GM18907 (cell line): ENCODE results near the gene ACSBG1.

Source experiments
- ATAC-seq: cut with Tn5 transposase; IDR thresholded peaks from one replicate; pipeline ENCODE4 v1.9.1; 2021; ENCODE audit warnings: mild to moderate bottlenecking, moderate library complexity; ENCODE audit not compliant: unreplicated experiment

ACSBG1 gene

DNA sequence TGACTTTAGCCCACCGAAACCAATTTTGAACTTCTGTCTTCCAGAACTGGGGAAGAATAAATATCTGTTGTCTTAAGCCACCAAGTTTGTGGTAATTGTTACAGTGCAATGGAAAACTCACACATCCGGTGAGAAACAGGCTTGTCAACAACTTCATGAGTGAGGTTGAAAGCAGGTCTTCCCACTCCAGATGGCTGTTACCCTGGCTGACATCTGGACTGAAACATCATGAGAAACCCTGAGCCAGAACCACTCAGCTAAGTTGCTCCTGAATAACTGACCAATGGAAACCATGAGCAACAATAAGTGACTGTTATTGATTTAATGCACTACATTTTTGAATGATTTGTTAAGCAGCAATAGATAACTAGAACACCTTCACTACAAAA is 10.3 kb downstream of the ACSBG1 start:
- no peak for ATAC-seq

DNA sequence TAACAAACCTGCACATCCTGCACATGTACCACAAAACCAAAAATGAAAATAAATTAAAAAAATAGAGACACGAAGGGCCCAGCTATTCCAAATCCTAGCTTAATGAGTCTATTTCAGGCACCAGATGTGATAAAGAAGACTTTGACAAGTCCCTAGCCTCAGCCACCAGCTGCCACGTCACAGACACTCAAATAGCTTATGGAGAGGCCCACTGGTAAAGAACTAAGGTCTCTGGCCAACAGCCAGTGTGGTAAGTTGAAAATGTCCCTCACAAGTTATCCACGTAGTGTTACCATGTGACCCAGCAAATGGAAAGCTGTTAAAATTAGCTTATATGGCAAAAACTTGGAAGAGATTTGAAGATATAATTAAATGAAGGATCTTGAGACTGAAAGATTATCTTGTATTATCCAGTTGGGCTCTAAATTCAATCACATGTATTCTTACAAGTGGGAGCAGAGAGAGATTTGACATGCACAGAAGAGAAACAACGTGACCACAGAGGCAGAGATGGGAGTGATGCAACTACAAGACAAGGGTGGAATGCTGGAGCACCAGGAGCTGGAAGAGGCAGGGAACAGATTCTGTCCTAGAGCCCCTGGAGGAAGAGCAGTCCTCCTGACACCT is 10.9 kb downstream of the ACSBG1 start:
- no peak for ATAC-seq

DNA sequence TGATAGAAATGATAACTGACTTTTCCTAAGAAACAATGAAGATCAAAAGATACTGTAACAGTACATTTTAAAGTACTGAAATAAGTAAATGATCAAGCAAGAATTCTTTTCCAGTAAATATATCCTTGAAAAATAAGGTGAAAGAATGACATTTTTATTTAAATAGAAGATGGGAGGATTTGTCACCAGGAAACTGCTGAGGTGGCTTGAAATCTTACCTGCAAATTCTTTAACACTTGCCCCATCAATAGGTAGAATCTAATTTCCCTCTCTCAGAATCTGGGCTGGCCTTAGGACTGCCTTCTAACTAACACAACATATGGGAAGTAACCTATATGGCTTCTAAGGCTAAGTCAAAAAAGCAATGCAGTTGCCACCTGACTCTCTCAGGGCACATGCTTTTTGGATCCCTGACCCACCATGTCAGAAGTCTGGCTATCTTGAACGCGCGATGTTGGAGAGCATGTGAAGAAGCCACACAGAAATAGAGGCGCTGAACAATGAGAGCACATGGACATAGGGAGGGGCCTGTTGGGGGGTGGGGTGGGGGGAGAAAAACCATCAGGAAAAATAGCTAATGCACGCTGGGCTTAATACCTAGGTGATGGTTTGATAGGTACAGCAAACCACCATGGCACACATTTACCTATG is 11.5 kb downstream of the ACSBG1 start:
- no peak for ATAC-seq

DNA sequence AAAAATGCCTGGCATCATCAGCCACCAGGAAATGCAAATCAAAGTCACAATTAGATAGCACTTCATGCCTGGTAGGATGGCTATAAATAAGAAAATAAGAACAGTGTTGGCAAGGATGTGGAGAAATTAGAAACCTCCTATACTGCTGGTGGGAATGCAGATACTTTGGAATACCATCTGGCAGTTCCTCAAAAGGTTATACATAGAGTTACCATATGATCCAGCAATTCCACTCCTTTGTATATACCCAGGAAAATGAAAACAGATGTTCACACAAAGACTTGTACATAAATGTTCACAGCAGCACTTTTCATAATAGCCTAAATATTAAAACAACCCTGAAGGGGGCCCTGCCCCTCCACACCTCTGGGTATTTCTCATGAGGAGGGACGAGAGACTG is 13.7 kb downstream of the ACSBG1 start:
- no peak for ATAC-seq

DNA sequence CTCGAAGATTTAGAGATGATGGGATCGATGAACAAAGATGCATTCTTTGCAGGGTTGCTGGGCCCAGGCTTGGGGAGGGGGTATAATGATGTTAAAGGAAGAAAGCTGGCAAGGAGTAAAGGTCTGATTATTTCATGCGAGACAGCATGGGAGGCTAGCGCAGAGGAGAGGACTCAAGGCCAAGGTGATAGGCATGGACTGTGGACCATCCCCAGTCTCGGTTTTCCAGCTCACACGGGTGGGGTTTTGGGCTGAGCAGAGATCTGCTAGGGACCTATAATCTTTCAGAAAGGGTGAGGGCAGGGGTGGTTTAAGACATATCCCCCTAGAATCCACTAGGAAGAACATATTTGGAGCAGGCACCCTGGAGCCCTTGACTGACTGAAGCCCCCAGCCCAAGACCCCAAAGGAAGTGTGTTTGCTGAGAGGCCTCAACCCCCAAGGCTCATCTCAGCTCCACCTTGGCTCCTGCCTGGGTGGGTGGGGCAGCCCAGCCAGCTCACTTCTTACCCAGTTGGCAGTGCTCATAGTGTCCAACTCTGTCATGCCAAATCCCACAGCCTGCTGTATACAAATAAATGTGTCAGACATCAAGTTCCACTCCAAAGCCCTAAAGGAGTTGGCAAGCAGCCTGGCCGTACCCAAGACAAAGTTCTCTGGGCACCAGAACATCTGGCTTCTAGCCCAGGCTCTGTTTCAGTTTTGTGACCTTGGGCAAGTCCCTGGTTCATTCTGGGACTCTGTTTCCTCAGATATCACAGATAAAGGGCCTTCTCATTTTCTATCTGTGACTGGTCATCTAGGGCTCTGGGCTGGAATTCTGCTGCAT is 17.9 kb downstream of the ACSBG1 start:
- no peak for ATAC-seq

DNA sequence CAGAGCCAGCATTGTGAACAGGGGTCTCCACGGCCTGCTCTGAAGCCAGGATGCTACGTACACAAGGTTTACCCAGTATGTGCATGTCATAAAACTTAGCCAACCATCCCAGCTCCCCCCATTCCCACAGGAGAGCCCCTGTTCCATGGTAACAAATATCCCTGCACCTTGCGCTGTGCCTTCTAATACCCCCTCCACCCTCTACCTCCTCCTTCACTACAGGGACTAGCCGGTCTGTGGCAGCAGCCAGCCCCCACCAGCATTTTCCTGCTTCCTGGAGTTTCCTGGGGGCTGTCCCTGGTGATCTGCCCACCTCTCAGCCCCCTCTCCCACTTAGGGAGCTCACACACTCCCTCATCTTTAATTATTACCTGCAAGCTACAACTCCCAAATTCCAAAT is 20.4 kb downstream of the ACSBG1 start:
- no peak for ATAC-seq

DNA sequence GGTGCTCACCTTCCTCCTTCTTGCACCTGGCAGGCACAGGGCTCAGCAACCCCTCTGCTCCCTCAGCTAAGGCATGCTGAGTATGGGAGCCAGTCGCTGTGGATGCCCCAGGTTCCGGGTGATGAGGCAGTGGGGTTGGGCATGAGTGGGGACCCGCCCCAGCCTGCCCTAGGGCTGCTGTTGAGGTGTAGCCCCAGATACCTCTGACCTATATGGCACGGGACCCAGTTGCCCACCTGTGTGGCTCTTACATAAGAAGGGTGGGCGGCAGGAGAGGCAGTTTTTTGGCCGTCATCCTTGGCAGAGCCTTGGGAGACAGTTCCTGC is 21.0 kb downstream of the ACSBG1 start:
- no peak for ATAC-seq

DNA sequence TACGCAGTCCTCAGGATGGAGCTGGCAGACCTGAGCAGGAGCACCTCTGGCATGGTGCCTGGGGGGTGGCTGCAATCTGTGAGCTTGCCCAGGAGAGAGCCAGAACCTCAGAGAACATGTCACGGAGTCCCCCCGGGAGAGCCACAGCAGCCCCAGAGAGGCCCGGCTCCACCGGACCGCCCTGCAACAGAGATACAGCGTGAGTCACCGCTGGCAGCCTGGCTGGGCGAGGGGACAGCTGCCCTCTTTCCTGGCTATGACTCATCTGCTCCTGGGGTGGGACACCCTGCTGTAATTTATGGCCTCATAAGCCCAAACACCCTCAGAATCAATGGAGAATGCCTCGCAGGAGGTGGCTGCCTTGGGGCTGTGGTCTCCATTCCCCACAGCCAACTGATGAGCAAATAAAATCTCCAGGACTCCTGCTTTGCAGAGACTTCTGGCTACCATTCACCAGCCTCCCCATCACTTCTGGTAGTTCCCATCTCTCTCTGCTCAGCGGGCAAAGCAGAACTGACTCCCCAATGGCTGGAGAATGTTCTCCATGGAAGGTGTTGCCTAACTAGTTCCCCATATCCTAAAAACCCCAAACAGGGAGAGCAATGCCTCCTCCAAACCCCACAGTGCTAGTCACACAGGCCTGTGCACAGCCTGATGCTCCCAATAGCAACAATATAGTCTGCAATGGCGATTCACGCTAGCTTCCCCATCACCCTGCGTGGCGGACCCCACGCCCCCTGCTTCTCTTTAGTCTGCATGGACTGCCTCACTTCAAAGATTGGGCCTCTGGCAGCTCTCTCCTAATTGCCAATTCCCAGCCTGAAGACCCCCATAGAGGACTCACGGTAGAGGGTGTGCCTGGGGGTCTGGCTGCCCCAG is 21.6 kb downstream of the ACSBG1 start:
- no peak for ATAC-seq

DNA sequence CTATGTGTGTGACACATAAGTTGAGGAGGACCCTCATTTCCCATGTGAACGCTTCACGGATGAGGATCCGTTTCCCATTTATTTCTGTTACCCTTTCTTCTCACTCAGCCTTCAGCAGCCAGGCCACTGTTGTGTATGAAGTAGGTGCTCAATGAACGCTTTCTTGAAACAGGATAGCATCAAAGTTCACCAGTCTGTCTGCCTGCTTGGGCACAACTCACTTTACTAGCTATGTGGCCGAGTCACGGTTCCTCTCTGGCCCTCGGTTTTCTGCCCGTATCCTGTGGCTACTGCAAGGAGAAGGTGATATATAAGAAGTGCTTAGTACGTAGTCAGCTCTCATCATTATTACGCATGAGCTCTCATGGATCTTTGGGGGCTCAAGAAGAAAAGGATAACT is 22.4 kb downstream of the ACSBG1 start:
- ATAC-seq, result no peak

DNA sequence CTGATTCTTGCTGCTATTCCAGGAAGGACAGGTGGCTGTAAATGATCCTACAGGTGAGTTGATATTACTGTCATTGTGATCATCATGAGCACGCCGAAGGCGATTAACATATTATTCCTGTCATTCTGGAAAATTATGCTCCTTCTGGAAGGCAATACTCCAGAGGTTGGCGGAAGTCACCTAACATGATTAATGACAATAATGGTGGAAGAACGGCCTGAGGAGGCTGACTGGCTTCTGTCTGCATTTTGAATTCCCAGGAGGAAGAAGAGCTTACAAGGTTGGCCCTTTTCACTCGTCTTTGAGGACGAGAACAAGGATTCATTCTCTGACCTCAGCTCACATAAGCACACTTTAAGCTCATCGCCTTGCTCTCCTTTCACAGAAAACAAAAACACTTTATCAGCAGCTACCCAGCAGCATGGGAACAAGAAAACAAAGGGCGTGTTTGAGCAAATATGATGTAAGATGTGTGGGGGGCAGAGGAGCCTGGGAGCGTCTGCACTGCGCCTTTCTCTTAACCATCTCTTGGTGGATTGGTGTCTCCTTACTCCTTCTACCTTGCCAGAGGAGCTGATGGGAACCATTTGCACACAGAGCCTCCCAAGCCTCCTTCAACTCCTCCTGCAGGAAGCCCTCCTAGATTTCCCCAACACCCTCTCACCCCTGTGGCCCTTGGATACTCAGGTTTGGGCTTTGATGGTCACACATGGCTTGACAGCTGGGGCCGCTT is 23.0 kb downstream of the ACSBG1 start:
- no peak for ATAC-seq

DNA sequence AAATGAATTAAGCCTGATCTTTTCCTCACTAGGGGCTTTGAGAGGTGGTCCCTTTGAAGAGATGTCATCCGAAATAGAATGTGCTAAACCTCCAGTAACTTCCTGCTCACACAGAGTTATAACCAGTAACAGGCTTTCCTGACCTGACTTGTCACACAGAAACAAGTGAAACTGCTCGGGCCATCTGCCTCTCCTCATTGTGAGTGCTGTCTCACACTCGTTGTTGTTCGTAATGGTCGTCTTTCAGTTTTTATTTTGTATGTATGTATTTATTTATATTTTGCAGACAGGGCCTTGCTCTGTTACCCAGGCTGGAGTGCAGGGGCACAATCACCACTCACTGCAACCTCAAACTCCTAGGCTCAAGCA is 24.0 kb downstream of the ACSBG1 start:
- ATAC-seq, result no peak

DNA sequence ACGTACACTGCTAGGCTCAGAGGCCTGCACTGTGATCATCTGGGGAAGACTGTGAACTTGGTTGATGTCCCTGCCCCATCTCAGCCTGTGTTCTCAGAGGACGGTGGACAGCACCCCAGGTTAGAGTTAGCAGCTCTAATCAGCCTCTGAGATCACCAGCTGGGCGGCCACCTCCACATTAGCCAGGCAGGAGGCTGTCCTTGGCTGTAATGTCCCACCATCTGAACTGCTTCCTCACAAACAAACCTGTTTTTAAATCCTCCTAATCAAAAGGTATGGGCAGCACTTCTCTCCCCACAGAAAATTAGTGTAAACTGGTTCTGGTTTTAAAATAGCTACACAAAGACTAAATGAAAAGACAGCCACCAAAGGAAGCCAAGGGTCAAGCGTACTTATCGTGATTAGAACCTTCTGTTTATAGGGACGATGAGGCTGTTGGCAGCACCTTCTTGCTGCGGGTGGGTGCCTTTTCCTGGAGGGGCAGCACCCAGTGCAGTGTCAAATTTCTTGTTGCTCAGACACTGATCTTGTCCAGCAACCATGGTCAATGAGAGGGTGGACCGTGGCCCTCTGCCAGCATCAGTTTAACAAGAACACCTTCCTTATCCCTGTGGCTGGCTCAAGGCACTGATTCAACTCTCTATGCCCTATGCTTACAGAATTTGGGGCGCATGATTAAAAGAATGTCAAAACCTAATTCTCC is 24.6 kb downstream of the ACSBG1 start:
- ATAC-seq, result no peak

DNA sequence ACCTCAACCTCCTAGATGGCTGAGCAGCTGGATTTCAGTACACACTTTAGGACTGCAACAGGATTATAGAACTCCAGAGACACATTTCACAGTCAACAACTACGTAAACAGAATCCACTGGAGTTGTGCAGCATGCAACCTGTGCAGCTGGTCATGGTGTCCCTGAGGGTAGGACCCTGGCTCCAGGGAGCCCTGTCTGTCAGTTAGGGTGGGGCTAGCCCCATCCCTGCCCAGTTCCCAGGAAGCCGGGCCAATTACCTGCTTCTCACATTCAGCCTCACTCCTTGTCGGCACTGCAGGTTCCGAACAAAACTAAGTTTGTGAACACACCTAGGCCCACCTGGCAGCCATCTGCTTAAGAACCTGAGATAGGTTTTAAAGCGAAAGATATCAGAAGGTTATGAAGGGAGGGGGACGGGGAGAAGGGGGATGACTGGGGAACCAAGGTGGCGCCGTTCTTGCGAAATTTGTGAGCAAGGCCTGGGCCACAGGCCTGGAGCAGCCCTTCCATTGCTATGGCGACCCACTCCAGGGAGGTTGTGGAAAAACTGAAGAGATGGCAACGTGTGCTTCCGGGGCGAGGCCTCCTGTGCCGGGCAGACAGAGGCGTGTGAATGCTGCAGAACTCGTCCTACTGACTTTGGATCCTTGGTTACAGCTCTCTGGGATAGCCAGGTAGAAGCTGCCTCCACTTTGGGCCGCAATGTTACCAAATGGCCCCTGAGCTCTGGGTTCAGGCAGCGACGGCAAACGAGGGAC is 25.3 kb downstream of the ACSBG1 start:
- ATAC-seq, result no peak

DNA sequence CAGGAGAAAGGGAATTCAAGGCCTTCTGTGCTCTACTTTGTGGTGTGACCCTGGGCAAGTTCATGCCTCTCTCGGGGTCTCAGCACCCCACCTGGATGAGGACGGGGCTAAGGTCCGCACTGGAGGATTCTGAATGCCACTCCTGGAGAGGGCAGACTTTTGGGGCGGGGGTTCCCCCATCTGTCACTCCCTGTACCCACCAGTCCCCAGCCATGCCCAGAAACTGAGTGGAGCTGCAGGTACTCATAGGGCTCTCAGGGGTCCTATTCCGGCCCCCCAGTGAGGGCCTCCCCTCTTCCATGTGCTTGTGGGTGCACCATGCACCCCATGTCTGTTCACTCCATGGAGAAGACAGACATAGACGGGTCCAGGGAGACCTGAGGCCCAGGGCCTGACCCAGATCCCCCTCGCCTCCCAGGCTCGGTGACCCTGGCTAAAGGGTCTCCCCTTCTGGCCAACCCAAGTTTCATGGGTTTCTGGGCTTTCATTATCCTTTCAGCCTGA is 26.0 kb downstream of the ACSBG1 start:
- no peak for ATAC-seq

DNA sequence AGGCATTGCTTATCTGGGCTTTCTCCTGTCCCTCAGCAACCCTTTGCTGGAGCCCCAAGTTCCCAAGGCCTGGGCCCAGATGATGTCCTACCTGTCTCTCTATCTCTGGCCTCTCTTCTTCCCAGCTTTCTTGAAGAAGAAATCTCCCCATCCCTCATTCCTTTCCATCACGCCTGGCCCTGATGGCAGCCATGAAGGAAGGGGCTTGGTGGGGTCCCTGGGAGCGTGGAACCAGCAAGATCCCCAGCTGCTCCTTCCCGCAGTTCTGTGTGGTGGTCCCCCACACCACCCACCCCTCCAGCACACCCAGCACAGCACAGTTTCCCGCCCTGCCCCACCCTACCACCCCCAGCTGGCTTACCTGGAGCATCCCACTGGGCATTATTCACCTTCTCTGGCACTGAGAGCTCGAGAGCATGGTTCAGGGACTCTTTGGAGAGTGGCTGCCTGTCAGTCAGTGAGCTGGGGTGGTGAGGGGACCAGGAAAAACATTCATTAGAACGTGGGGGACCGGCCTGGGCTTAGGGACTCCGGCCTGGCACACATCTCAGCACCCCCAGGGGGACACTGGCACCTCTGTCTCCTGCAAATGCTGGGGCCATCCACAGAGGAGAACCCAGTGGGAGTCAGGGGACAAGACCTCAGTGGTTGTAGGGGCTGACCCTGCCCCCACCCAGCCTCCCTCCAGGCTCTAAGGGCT is 26.6 kb downstream of the ACSBG1 start:
- no peak for ATAC-seq

DNA sequence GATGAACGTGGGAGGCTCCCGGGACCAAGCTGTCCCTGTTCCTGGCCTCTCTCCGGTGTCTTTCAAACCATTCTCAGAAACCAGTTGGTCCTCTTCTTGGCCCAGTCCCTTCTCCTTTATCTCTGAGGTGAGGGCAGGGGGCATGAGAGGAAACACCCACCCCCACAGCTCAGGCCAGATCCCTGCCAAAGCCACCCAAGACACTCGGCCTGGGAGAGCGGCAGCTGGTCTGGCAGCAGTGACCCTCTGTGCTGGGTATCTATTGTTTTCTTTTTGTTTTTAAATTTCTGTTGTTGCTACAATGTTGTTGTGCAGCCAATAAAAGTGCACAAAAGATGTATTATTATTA is 27.3 kb downstream of the ACSBG1 start:
- no peak for ATAC-seq

DNA sequence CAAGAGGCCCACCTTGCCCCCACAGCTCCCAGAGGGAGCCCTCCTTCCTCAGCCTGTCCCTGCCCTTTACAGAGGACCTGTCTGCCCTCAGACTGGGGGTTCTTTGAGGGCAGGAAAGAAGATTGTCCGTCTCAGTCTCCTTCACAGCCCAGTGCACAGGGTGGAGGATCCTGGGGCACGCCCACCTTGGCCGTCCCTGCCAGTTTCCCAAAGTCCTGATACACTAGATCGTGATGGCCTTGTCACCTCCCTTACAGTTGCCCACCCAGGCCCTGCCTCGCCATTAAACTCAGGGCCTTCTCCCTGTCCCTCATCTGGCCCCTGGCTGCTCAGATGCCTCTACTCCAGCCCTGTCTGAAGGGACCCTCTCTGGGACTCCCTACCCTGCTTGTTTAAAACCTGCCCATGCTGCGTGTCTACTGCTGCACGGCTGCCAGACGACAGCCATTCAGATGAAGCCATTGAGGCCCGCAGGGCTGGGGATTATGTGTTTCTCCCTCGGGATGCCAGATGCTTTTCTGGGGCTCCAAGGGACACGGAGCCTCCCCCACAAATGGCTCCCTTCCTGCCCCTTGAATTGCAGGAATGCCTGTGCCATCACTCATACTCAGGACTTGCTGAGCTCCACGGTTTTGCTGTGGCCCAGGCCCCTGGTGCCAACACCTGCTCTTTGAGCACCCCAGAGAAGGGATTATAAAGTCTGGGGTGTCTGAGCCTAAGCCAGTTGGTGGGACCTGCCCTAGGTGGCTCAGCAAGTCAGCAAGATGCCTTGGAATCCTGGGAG is 27.8 kb downstream of the ACSBG1 start:
- ATAC-seq, result no peak

DNA sequence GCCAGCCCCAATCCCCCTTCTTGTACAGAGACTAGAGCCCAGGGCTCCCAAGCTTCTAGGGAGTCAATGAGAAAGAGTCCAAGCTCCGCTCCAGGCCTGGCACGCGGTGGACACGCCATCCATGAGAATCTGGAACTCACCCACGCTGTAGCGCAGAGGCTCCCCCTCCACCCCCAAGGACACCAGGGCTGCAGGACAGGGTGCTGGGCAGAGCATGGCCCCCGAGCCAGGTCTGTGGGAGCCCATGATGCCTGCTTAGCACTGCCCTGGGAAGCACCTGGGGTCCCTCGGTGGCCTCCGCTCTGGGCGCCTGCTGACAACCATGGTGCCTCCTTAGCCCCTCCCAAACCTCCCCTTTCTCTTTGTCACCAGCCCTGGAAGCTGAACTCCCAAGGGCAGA is 28.5 kb downstream of the ACSBG1 start:
- ATAC-seq, result no peak
